ENCODE data around the gene BNC2. TPM values are rescaled to one million over a fixed set of nuclear protein-coding genes. Genes with fewer than 3 reads are reported as not detected.

The BNC2 gene
- total RNA-seq, 2 experiments from 2014 or later: not detected

DNA sequence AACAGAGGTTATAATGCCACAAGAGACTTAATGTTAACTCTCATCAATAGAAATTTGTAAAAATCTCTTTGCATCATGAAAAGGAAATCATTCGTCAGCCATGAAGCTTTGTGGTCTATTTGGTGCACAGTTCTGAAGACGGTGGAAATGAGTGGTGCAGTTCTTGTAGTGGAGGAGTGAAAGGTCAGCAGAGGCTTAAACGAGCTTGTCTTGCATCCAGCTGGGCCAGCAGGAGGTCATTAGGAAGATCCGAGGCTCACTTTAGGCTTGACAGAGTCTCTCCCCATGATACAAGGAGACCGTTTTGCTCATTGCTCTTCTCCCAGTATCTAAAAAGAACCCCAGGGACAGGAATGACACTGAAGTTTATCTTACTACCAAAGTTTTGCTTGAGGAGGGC is 440.8 kb downstream of the BNC2 start:
- ATAC-seq (ENCODE audit: poor library complexity): no peak
- TF ChIP-seq, protein P1, sequence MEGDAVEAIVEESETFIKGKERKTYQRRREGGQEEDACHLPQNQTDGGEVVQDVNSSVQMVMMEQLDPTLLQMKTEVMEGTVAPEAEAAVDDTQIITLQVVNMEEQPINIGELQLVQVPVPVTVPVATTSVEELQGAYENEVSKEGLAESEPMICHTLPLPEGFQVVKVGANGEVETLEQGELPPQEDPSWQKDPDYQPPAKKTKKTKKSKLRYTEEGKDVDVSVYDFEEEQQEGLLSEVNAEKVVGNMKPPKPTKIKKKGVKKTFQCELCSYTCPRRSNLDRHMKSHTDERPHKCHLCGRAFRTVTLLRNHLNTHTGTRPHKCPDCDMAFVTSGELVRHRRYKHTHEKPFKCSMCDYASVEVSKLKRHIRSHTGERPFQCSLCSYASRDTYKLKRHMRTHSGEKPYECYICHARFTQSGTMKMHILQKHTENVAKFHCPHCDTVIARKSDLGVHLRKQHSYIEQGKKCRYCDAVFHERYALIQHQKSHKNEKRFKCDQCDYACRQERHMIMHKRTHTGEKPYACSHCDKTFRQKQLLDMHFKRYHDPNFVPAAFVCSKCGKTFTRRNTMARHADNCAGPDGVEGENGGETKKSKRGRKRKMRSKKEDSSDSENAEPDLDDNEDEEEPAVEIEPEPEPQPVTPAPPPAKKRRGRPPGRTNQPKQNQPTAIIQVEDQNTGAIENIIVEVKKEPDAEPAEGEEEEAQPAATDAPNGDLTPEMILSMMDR (IDR thresholded peaks at IDR 0.05): no peak
- ChIA-PET POLR2A (no interaction called here), CTCF (no interaction called here)
- H3K4me3 ChIP-seq (ENCODE audit: low read length): no peak overlapping the region
- intact Hi-C loops (cut with DNase I, micrococcal nuclease): no loop called here
- no peaks in the 10 kb centered on the region for H3K36me3 ChIP-seq (ENCODE audit: insufficient read depth, low read length)
- no peak overlapping the region for H3K4me3 Mint-ChIP-seq
- no peaks in the 10 kb centered on the region for H3K4me1 ChIP-seq (ENCODE audit: insufficient read depth, low read length)
- H3K36me3 Mint-ChIP-seq (ENCODE audit: low read depth): no peaks in the 10 kb centered on the region
- H3K27me3 Mint-ChIP-seq: no peaks in the 10 kb centered on the region
- no peaks in the 10 kb centered on the region for H3K4me1 Mint-ChIP-seq (ENCODE audit: low read depth)
- no peaks in the 10 kb centered on the region for H3K27me3 ChIP-seq (ENCODE audit: control insufficient read depth in 1 of 2, insufficient read depth in 2 of 2, low read length in 2 of 2)
- H3K9me3 ChIP-seq (ENCODE audit: control insufficient read depth in 1 of 2, insufficient read depth in 1 of 2, low read length in 2 of 2): no peaks in the 10 kb centered on the region
- DNase-seq: no peak
- peaks cover 2% of the 10 kb centered on the region for H3K9me3 Mint-ChIP-seq
- no peak overlapping the region for H3K27ac Mint-ChIP-seq
- no peak overlapping the region for H3K27ac ChIP-seq (ENCODE audit: low read depth in 1 of 2, low read length in 2 of 2)

DNA sequence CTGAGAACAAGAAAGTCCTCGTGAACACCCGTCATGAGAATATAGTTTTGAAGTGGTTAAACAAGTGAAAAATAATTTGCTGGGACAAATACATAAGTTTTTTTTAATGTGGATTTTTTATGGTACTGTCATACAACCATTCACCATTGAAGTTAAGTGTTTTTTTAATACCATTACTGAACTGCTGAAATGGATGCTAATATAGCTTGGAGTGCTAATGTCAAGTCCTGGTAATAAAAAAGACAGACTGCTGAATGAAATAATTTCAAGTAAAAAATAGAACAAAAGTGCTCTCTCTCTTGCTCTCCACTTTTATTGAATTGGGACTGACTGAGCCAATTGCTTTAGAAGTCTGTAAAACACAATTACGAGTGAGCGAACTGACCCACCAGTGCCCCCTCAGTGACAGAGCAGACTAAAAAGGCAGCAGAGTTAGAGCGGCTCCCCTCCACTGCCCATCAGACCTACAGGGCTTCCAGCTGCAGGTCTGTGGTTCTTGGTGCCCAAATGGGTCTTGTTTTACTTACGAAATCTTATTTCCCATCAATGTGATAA is 442.5 kb downstream of the BNC2 start:
- DNase-seq (no peak), ATAC-seq (ENCODE audit: poor library complexity) (no peak)
- Histone ChIP-seq H3K27ac (ENCODE audit: low read depth in 1 of 2, low read length in 2 of 2) (no peak overlapping the region), H3K36me3 (ENCODE audit: insufficient read depth, low read length) (no peaks in the 10 kb centered on the region), H3K27me3 (ENCODE audit: control insufficient read depth in 1 of 2, insufficient read depth in 2 of 2, low read length in 2 of 2) (no peaks in the 10 kb centered on the region), H3K4me1 (ENCODE audit: insufficient read depth, low read length) (no peaks in the 10 kb centered on the region), H3K9me3 (ENCODE audit: control insufficient read depth in 1 of 2, insufficient read depth in 1 of 2, low read length in 2 of 2) (no peaks in the 10 kb centered on the region), H3K4me3 (ENCODE audit: low read length) (no peak overlapping the region)
- H3K27ac Mint-ChIP-seq: no peak overlapping the region
- TF ChIP-seq, protein P1 (IDR thresholded peaks at IDR 0.05): no peak
- ChIA-PET POLR2A (no interaction called here), CTCF (no interaction called here)
- intact Hi-C loops (cut with DNase I, micrococcal nuclease): no loop called here
- no peak overlapping the region for H3K4me3 Mint-ChIP-seq
- H3K36me3 Mint-ChIP-seq (ENCODE audit: low read depth): no peaks in the 10 kb centered on the region
- H3K27me3 Mint-ChIP-seq: no peaks in the 10 kb centered on the region
- H3K9me3 Mint-ChIP-seq: peaks cover 2% of the 10 kb centered on the region
- H3K4me1 Mint-ChIP-seq (ENCODE audit: low read depth): no peaks in the 10 kb centered on the region

DNA sequence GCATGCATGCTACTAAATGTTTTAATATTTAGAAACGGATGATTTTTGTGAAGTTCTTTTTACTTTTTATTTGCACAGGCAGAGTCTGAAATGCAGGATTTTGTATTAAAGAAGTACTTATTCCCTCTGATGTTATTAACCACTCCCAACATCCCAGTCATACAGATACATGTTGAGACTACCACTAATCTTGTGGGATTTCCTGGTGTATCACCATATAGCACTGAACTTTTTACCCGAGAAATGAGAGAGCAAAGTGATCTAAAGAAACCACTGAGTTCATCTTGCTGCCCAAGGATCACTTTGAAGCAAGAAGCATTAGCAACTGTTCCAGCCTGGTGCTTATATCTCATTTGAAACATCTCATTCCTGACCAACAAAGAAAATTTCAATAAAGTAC is 443.8 kb downstream of the BNC2 start:
- H3K4me1 Mint-ChIP-seq (ENCODE audit: low read depth): no peaks in the 10 kb centered on the region
- TF ChIP-seq, protein P1 (IDR thresholded peaks at IDR 0.05): no peak
- H3K36me3 Mint-ChIP-seq (ENCODE audit: low read depth): no peaks in the 10 kb centered on the region
- Histone ChIP-seq H3K9me3 (ENCODE audit: control insufficient read depth in 1 of 2, insufficient read depth in 1 of 2, low read length in 2 of 2) (no peaks in the 10 kb centered on the region), H3K4me1 (ENCODE audit: insufficient read depth, low read length) (no peaks in the 10 kb centered on the region), H3K27me3 (ENCODE audit: control insufficient read depth in 1 of 2, insufficient read depth in 2 of 2, low read length in 2 of 2) (no peaks in the 10 kb centered on the region), H3K36me3 (ENCODE audit: insufficient read depth, low read length) (no peaks in the 10 kb centered on the region), H3K4me3 (ENCODE audit: low read length) (no peak overlapping the region), H3K27ac (ENCODE audit: low read depth in 1 of 2, low read length in 2 of 2) (no peak overlapping the region)
- intact Hi-C loops (cut with DNase I, micrococcal nuclease): no loop called here
- no peak overlapping the region for H3K4me3 Mint-ChIP-seq
- H3K9me3 Mint-ChIP-seq: peaks cover 2% of the 10 kb centered on the region
- H3K27ac Mint-ChIP-seq: no peak overlapping the region
- POLR2A ChIA-PET: interaction anchor here (0.6 kb wide), 1 partner anchor 37 kb away, joined by 5 read pairs; no protein-coding TSS in a partner anchor
- ATAC-seq (ENCODE audit: poor library complexity) (no peak), DNase-seq (no peak)
- no peaks in the 10 kb centered on the region for H3K27me3 Mint-ChIP-seq
- CTCF ChIA-PET: no interaction called here
